Activated CD4-positive, alpha-beta T cell treated with anti-CD3 and anti-CD28 coated beads, Interleukin-10, Interleukin-2, amounts not matched to agents 100 ng/mL and 50 ng/mL, durations not matched to agents 16 hours and 8 hours (primary cell): ENCODE measurements around the gene CPED1.
"Not testable (repeated sequence)": the region's sequence is repeated elsewhere in the genome, so short reads cannot be mapped to it uniquely, and the experiment has no call there.

Experiments used
- DNase-seq: peaks from one replicate; pipeline ENCODE4 v3.0.0-alpha.2; 2020

Gene CPED1

DNA sequence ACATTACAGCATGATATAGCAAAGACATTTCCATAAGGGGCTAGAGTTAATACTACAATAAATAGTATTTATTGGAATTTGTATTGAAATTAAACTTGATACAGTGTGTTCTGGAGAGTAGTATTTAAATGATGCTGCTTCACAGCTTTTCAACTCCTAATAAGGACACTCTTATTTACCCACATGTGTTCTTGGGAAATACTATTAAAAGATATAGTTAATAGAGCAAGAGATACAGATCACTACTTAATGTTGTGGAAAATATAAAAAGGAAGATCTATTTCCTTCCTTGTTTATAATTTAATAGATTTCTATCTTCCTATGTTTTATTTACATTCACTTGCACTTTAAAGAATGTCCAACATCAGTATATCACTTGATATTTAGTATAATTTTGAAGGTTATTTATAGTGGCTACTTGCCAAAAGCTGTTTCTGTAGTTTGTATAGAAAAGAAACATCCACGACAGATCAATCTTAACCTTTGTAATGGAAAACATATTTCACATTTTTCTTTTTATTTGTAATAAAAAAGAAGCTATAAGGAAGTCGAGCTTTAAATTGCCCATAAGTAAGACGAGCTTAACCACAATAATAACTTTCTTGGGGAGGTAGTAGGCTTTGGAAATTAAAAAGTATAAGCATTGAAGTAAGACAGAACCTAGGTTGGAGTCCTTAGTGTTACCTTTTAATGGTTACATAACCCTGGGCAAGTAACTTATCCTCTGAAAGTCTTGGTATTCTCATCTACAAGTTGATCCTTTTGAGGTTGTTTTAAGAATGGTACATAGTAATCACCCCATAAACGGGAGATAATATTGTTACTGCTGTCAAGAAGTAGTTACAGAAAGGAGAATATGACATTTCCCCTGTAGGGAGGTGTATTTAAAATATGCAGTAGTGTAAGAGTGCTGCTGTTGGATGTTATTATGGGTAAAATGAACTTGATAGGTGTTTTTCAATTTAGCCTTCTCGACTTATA is 32.8 kb downstream of the CPED1 start:
- no peak for DNase-seq

DNA sequence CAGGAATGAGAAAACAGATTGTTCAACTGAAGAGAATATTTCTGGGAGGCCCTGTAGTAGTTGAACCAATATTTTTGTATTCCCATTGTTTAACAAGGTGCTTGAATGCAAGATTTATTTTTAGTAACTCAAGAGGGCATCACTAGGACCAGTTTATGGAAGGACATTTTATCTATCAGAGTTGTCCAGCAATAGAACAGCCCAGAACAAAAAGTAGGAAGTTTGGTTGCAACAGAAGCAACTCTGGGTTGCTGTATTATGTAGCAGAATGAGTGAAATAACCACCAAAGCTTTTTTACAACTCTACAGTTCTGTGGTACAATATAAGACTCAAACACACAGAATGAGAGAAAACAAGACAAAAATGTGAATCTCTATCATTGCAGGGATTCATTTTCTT is 34.7 kb downstream of the CPED1 start:
- no peak for DNase-seq

DNA sequence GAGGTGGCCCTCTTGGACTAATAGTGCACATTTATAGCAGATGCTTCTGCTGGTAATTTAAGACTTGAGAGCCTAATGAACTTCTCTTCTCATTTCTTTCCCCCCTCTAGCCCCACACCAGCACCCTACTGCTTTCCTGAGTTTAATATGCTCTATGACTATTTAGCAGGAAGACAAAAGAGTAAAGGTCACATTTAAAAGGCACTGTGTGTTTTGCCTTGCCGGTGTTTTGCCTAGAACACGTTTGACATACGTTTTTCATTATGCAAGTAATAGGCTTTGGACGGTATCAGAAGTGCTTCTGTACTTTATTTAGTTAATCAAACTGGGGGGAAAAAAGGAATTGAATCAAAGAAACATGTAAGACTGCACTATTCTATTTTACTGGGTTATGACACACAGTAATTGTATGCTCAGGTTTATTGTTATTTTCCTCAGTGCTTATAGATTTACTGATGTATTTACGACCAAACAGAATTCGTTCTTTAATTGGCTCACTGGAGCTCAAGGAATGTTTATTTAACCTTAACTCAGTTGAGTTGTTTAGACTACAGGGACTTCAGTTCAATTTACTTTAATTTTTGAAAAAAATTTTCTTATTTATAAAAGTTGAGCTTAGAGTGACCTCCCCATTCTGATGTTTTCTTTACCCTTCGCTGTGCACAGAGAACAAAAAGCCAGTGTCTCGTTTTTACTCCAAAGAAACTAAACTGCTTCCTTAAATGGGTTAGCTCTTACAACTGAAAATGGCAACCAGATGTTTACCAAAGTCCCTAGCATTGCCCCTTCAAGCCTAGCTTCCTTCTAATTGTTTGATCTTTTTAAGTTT is 35.4 kb downstream of the CPED1 start:
- DNase-seq = no peak

DNA sequence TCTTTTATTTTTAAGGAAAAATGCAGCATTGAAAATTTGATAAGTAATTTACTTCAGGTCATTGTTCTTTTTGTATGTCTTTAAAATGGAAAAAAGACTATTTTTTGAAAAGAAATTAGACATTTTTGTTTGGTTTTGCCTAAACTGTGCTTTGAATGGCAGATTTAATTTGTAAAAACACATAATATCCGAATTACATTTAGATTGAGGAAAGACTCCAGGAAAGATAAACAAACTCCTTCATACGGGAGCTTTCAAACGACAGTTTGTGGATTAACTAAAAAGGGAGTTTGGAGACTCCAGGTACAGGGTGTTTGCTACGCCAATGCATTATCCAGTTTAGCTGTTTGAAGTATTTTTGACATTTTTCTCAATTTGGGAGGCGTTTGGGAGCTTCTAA is 36.1 kb downstream of the CPED1 start:
- no peak for DNase-seq

DNA sequence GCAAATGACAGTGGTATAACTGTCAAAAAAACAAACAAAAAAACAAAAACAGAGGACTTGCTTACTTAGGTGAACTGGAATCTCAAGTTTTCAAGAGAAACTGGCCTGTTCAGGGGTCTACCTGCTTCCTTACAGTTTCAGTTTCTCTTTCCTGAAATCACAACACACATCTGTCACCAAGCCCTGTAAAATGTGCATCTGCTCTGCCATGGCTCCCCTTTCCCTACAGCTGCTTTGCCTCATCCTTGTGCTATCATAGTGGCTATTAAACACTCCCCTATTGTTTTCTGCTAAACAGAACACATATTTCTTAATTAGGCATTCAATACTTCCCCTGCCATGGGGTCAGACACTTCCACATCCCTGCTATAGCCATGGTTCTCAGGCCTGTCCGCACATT is 37.6 kb downstream of the CPED1 start:
- no peak for DNase-seq

DNA sequence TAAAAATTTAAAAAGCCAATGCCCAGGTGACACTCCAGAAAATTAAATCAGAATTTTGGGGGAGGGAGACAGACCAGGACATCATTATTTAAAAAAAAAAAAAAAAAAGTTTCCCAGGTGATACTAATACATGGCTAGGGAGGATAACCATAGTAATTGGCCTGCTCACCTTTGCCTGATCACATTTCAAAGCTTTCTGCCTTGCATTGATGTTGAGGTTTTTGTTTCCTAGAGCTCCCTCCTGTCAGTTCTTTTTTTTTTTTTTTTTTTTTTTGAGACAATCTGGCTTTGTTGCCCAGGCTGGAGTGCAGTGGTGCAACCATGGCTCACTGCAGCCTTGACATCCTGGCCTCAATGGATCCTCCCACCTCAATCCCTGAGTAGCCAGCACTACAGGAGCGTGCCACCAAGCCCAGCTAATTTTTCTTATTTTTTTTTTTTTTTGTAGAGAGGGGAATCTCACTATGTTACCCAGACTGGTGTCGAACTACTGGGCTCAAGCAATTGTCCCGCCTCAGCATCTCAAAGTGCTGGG is 38.1 kb downstream of the CPED1 start:
- DNase-seq = no peak

DNA sequence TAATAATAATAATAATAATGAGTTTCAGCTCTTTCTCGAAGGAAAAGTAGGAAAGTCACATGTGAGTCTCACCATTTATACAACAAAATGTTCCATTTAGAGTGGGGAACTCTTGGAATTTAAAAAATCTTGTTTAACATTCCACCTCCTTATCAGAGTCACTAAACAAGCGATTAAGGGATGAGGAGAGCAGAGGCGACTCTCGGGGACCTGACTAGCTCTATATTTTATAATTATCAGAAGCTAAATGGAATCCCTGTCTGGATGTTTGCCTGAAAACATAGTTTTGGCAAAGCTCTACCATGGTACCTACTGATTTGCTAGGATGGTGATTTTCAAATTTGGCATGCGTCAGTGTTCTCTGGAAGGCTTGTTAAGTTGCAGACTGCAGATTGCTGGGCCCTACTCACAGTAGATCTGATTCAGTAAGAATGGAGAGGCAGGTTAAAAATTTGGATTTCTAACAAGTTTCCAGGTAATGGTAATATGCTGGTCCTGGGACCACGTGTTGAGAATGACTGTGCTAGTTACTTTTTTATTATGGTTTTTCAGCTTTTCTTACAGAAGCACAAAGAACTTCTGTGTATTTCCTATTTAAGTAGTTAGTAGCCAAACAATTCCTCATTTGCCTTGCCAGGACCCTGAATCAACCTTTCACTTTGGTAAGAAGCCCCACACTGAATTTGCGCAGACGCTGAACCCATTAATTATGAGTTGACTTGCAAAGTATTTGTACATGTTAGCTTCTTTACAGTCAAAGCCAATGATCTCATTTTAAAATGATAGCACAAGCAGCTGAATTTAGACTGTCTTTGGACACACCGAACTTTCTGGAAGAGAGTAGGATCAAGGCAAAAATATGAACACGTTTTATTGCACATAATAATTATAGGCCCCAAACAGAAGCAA is 39.5 kb downstream of the CPED1 start:
- DNase-seq = no peak

DNA sequence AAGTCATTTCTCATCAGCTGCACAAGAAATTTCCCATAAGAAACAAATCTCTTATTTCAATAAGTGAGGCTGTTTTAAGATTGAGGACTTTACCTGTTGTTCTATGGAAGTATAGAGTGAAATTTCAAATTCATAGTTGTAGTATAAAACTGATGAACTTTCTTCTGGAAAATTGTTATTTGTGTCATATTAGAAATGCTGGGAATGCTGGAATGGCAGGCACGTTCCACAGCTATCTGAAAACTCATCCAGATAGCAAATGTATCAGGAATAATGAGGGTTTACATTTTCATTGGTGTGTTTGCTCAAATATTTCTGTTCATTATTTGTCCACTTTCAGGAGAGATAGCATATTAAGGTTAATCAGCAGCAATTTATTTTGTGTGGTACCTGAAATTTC is 40.8 kb downstream of the CPED1 start:
- DNase-seq = no peak

DNA sequence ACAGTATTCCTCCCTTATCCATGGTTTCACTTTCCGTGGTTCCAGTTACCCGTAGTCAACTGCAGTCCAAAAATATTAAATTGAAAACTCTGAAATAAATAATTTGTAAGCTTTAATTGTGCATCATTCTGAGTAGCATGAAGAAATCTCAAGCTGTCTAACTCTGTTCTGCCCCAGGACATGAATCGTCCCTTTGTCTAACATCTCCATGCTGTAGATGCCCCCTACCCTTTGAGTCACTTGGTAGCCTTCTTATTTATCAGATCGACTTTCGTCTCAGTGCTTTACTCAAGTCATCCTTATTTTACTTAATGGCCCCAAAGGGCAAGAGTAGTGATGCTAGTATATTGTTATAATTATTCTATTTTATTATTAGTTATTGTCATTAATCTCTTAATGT is 41.8 kb downstream of the CPED1 start:
- no peak for DNase-seq

DNA sequence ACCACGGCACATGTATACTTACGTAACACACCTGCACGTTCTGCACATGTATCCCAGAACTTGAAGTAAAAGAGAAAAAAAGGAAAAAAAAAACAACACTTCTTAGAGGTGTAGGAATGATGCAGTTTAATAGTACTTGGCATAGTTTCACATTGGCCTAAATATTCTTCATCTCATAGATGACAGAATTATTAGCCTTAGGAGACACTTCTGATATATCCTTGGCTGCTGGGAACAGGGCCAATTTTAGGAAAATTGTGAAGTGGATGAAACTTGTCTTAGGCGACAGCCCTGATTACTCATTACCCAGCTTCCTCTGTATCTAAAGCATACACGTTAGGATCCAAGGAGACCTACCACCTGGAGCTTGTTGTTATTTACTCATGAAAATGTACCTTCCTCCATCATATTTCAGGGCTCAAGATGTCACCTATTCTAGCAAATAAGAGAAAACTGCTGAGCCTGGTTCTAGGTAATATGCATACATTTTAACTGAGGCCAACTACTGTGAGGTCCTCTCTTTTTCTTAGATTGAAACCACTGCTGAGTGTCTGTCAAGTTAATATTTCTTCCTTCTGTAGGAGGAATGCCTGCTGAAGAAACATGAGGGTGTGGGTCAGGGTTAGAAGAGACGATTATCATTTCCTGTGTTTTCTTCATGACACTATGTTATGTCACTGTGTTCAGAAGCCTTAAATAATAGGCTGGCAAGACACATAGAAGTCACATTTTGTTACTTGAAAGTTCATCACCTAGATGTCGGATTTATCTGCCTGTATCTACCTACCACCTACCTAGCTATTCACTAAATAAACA is 44.3 kb downstream of the CPED1 start:
- no peak for DNase-seq

DNA sequence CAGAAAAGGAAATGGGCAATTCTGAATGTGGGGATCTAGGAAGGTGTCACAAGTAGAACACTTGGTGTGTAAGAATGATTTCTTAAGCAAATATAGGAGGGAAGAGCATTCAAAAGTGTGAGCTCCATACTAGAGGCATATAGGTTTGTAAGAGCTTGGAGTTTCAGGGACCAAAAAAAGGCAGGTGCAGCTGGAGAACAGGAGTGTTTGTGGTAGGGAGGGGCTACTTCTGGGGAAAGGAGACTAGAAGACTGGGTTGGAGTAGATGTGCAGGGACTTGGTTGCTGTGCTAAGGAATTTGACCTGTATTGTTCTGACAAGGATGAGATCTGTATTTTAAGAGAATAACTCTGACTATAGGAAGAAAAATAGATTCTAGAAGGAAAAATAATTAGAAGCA is 46.4 kb downstream of the CPED1 start:
- DNase-seq = no peak

DNA sequence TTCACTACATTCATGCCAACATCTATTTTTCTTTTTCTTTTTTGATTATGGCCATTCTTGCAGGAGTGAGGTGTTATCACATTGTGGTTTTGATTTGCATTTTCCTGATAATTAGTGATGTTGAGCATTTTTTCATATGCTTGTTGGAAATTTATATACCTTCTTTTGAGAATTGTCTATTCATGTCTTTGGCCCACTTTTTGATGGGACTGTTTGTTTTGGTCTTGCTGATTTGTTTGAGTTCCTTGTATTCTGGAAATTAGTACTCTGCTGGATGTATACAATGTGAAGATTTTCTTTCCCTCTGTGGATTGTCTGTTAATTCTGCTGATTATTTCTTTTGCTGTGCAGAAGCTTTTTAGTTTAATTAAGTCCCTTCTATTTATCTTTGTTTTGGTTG is 48.3 kb downstream of the CPED1 start:
- DNase-seq = not testable (repeated sequence)

DNA sequence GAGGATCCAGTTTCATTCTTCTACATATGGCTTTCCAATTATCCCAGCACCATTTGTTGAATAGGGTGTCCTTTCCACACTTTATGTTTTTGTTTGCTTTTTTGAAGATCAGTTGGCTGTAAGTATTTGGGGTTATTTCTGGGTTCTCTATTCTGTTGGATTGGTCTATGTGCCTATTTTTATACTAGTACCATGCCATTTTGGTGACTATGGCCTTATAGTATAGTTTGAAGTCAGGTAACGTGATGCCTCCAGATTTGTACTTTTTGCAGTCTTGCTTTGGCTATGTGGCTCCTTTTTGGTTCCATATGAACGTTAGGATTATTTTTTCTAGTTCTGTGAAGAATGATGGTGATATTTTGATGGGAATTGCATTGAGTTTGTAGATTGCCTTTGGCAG is 48.8 kb downstream of the CPED1 start:
- not testable (repeated sequence) for DNase-seq

DNA sequence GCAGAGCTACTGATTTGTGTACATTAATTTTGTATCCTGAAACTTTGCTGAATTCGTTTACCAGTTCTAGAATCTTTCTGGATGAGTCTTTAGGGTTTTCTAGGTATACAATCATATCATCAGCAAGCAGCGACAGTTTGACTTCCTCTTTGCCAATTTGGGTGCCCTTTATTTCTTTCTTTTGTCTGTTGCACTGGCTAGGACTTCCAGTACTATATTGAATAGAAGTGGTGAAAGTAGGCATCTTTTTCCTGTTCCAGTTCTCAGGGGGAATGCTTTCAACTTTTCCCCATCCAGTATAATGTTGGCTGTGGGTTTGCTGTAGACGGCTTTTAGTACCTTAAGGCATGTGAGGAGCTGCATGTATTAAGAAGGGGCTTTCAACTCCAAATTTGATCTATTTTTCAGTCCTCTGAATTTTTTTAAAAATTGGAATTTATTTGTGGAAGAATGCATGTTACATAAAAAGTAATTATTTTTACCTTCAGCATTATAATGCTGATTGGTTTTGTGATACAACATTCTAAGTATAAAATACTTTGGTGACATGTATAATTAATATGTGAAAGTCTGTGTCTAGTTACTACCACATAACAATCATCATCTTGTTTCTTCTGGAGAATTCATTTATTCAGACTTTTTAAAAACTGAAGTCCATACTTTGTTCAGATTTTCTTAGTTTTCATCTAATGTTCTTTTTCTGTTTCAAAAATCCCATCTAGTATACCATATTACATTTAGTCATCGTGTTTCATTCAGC is 49.6 kb downstream of the CPED1 start:
- DNase-seq = no peak

DNA sequence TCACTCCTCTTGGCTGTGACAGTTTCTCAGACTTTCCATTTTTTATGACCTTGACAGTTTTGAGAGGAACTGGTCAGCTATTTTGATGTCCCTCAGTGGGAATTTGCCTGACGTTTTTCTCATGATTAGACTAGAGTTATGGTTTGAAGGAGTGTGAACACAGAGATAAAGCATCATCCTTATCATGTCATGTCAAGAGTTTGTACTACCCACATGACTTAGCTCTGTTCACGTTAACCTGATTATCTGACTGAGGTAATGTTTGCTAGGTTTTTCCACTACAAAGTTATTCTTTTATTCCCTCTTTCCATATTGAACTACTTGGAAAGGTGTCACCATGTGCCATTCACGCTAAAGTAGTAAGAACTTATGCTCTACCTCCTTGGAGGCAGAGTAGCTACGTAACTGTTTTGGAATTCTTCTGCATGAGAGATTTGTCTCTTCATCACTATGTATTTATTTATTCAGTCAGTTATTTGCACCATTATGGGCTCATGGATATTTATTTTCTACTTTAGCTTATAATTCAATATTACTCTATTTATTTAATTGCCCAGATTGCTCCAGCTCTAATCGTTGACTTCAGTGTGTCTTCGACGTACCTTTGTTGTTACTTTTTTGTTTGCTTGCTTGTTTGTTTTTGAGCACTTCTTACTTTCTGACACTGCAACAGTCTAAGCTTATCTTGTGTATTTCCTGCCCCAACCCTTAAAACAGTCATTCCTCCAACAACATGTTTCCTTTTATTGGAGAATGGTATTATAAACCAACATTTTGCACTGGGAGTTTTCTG is 50.4 kb downstream of the CPED1 start:
- DNase-seq = no peak

DNA sequence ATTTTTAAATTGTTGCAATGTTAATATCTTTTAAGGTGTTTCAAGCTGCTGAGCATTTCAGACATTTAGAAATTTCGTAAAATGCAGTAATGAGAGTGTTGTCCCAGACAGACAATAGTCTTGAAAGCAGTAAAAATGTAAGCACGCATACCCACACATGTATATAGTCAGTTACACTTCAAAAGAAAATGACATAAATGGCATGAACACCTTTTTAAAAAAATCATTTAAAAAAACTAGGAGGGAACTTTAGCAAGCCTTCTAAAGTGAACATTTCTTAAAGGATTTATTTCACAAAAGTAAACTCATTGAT is 51.0 kb downstream of the CPED1 start:
- DNase-seq = no peak

DNA sequence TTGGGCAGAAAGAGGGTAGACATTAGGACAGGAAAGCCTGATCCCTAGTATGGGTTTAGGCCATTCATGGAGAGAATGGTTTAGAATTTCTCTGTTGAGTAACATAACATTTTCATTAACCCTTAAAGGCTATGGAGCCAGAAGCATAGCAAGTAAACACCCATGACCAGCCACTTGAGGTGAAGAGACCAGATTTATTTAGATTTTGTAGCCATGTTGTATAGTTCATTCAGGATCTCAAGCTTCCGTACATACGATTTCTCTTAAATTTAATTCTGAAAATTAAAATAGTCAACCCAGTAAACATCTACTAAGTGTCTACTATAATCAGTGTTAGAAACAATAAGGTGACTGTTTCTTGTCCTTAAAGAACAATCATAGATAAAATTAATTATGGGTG is 51.5 kb downstream of the CPED1 start:
- DNase-seq = no peak

DNA sequence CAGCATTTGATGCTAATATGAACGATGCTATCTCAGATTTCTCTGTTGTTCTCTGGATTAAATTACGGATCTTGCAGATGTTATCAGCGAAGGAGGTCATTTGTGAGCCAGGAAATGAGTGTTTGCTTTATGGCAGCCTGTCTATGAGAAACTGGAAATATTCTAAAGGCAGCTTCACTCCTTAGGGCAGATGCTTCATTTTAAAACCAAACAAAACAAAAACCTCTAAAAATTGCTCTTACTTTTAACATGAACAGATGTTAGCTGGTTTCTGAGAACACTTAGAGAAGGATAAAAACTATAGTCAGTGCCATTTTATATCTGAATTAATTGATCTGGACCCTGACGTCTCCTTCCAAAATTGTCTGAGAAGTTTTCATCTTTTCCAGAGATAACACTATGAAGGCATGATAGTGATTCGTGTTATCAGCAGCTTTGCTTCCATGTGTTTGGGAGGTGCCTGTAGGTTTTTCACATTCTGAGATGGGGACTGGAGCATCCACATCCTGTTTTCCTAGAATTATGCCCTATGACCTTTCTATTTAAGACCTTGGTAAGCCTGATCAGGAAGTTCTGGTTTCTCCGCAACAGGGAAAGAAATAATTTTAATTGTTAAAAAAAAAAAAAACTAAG is 53.1 kb downstream of the CPED1 start:
- DNase-seq = no peak

DNA sequence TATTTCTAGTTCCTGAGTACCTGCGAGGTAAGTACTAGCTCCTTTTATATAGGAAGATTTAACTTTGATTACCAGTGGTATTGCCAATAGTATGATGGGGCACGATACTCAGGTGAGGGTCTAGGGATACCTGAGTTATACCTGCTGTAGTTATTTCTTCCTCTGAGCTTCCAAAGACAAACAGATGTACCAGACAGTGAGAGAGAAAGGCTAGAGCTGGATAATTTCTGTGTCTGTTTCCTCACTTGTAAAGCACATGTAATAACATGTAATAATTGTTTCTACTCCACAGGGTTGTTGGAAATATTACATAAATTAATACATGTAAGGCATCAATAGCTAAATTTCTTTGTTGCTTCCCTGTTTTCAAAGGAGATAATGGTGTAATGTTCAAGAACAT is 53.7 kb downstream of the CPED1 start:
- DNase-seq = no peak

DNA sequence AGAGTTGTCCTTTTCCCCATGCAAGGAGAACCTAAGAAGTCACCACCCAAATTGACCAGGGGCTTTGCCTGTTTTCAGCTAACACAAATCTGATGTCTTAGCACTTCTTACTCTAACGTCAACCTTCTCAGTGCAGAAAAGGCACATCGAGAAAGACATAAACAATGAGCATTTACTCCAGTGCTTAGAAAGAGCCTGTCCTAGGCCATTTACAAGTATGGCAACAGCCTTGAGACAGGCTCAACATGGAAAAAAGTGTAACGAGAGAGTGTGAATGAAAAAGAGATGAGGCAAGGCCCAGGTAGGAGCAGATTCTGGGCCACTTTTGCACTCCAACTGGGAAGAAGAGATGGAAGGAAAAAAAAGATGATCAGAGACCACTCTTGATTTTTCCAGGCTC is 54.4 kb downstream of the CPED1 start:
- DNase-seq = no peak
